K562 (cell line): ENCODE results near the gene CCNY. TPM values are rescaled to one million over a fixed set of nuclear protein-coding genes. Genes with fewer than 3 reads are reported as not detected.
A peak's percentile ranks its signal among the peaks of the same experiment; 100 is the strongest.

Source experiments
- ATAC-seq: fragments of 200-7000 bp; cut with Tn5 transposase; 3 replicates; pipeline ENCODE4 v1.9.1; 2020; ENCODE audit warnings: moderate library complexity
- BruUV-seq: library from RNA; stranded (reverse); fragments of 400-500 nt; replicated peaks from 2 replicates; lab custom pipeline; 2021; lab: Mats Ljungman, UMichigan
- CTCF ChIA-PET: fragments of 300-600 bp; formaldehyde crosslinking; extraction: SDS; loops from one replicate; lab custom pipeline; 2021; ENCODE audit warnings: low intra/inter-chr PET ratio; lab: Yijun Ruan, JAX
- POLR2A ChIA-PET: fragments of 300-600, 350-650 bp; sonication (Branson Sonifier 250); formaldehyde crosslinking; extraction: SDS; loops from one replicate; lab custom pipeline; 2021; ENCODE audit warnings: antibody characterized with exemption, inconsistent platforms; lab: Yijun Ruan, JAX
- DNase-seq, 4 experiments: peaks; one replicate each; pipeline versions ENCODE4 v3.0.0 to v3.0.0-alpha.2; 2011 to 2018; ENCODE audit warnings: low spot score in 3 of 4, mixed read lengths in 3 of 4; ENCODE audit errors: extremely low read depth in 1 of 4
- FAIRE-seq: peaks from 2 replicates; lab custom pipeline; 2011; peaks lifted over from hg19 to GRCh38; lab: Jason Lieb, UNC
- H2AFZ ChIP-seq: 2 replicates; pipeline ENCODE4 v1.6.0; 2011; ENCODE audit warnings: low read depth, low read length, control low read depth, inconsistent platforms
- H3K27ac ChIP-seq: fragments of 200-600 bp; 3 replicates; pipeline ENCODE4 v1.8.0; 2011; ENCODE audit warnings: low read depth, mild to moderate bottlenecking, control low read depth, inconsistent platforms, low read length, moderate library complexity, mixed read lengths; ENCODE audit errors: extremely low read depth
- H3K27me3 ChIP-seq, 2 experiments: fragments of 300-600 bp in 1 of 2; 2 replicates in 1 of 2; 3 replicates in 1 of 2; pipeline versions ENCODE4 v1.6.0 to v1.8.0; 2011; ENCODE audit warnings: inconsistent platforms in 2 of 2, low read length in 2 of 2, mild to moderate bottlenecking in 1 of 2, mixed read lengths in 1 of 2, moderate library complexity in 1 of 2; ENCODE audit not compliant: control insufficient read depth in 2 of 2, insufficient read depth in 2 of 2
- H3K36me3 ChIP-seq: fragments of 300-600 bp; 3 replicates; pipeline ENCODE4 v1.8.0; 2011; ENCODE audit warnings: mild to moderate bottlenecking, low read length, inconsistent platforms; ENCODE audit not compliant: control insufficient read depth, insufficient read depth
- H3K4me1 ChIP-seq, 2 experiments: fragments of 200-600 bp in 1 of 2; replicated peaks in 1 of 2; 2 replicates in 1 of 2; 3 replicates in 1 of 2; pipeline versions ENCODE4 v1.5.1 to v1.8.0; 2011; ENCODE audit warnings: inconsistent platforms in 2 of 2, low read length in 2 of 2, mild to moderate bottlenecking in 1 of 2, mixed read lengths in 1 of 2, moderate library complexity in 1 of 2; ENCODE audit not compliant: control insufficient read depth in 2 of 2, insufficient read depth in 2 of 2
- H3K4me2 ChIP-seq: 2 replicates; pipeline ENCODE4 v1.6.1; 2011; ENCODE audit warnings: low read length, control low read depth, inconsistent platforms, mixed read lengths; ENCODE audit not compliant: insufficient read depth
- H3K4me3 ChIP-seq: fragments of 200-600 bp; sonication (generic), shearing (Covaris generic); 2 replicates; pipeline ENCODE4 v1.5.1; 2016; ENCODE audit warnings: control low read depth, inconsistent platforms
- H3K79me2 ChIP-seq: fragments of 200-600 bp; 3 replicates; pipeline ENCODE4 v1.8.0; 2011; ENCODE audit warnings: low read length, inconsistent platforms; ENCODE audit not compliant: control insufficient read depth, insufficient read depth
- H3K9ac ChIP-seq, 2 experiments: 2 replicates each; pipeline versions ENCODE4 v1.6.0 to v1.6.1; 2011; ENCODE audit warnings: low read depth in 2 of 2, low read length in 2 of 2, control low read depth in 1 of 2, inconsistent platforms in 1 of 2, mild to moderate bottlenecking in 1 of 2, mixed read lengths in 1 of 2; ENCODE audit not compliant: insufficient read depth in 1 of 2
- H3K9me1 ChIP-seq: one replicate; pipeline ENCODE4 v1.6.0; 2011; ENCODE audit warnings: inconsistent platforms, mild to moderate bottlenecking, low read length, moderate library complexity; ENCODE audit not compliant: control insufficient read depth, insufficient read depth
- H3K9me3 ChIP-seq: replicated peaks from 2 replicates; pipeline ENCODE4 v1.5.1; 2011; ENCODE audit warnings: low read depth, low read length, inconsistent platforms; ENCODE audit not compliant: control insufficient read depth, insufficient read depth
- H4K20me1 ChIP-seq: replicated peaks from 2 replicates; pipeline ENCODE4 v1.6.1; 2011; ENCODE audit warnings: low read length, inconsistent platforms, mixed read lengths; ENCODE audit not compliant: control insufficient read depth, insufficient read depth
- ATF2 ChIP-seq: sonication (generic); formaldehyde crosslinking; IDR thresholded peaks from 2 replicates; pipeline ENCODE4 v1.8.1; 2022; ENCODE audit warnings: missing genetic modification reagents
- LCOR ChIP-seq: sonication (generic); formaldehyde crosslinking; IDR thresholded peaks from 2 replicates; pipeline ENCODE4 v1.8.0; 2022; ENCODE audit warnings: mild to moderate bottlenecking, missing genetic modification reagents
- NCOR1 ChIP-seq: fragments of 450-650 bp; IDR thresholded peaks from 2 replicates; pipeline ENCODE4 v1.6.1; 2016; ENCODE audit warnings: mild to moderate bottlenecking, moderate library complexity
- ZNF282 ChIP-seq: sonication (generic); formaldehyde crosslinking; IDR thresholded peaks from 2 replicates; pipeline ENCODE4 v1.8.1; 2023; ENCODE audit warnings: missing genetic modification reagents
- WGBS: fragments of 100-300 bp; shearing (Covaris generic); methylation state at CpG from one replicate; pipeline ENCODE4 v1.1.6; 2016; ENCODE audit warnings: low coverage, mixed read lengths; ENCODE audit not compliant: insufficient coverage; ENCODE audit errors: missing lambda C conversion rate; 5-methylcytosine and 5-hydroxymethylcytosine counted together
- in situ Hi-C: fragments of 300-500 bp; cut with MboI; formaldehyde crosslinking; loops from 4 replicates; pipeline ENCODE4 v1.15.0; 2018; ENCODE audit warnings: inconsistent platforms, mixed read lengths
- intact Hi-C: fragments of 100-400 bp; cut with micrococcal nuclease; formaldehyde crosslinking; loops from 2 replicates; pipeline ENCODE4 v1.14.2; 2022
- polyA plus RNA-seq, 8 experiments: library from polyadenylated mRNA; depleted of rRNA in 4 of 8; stranded (reverse) in 5 of 8; unstranded in 3 of 8; fragments of >200 nt; fragmentation: Nextera tagmentation in 2 of 8; fragmentation: Illumina TruSeq in 1 of 8; extraction: Ambion mirVana in 2 of 8; extraction: Trizol in 1 of 8; gene quantifications; 2 replicates each; pipeline versions ENCODE4 v1.2.1 to v1.2.3, GENCODE V29; 2011 to 2014; ENCODE audit warnings: inconsistent platforms in 1 of 8, missing spikeins in 1 of 8
- total RNA-seq, 7 experiments: library from RNA; depleted of rRNA in 6 of 7; stranded (reverse); fragments of >200 nt in 6 of 7; fragmentation: Illumina TruSeq in 2 of 7; extraction: Trizol in 2 of 7; gene quantifications; 2 replicates each; pipeline versions ENCODE4 v1.2.1 to v1.2.3, GENCODE V29; 2011 to 2021; ENCODE audit warnings: low replicate concordance in 1 of 7

Gene CCNY
- total and polyA plus RNA-seq, 9 of the 15 experiments (the other 6 are each of a cell fraction or from before 2014, with no cell fraction given): 8.4 to 109 (median 38.6) TPM

GRCh38 chr10:35400595-35401268 is 64.4 kb downstream of the CCNY start:
- in situ Hi-C loops: no loop called here
- Histone ChIP-seq H3K9me1 (peaks cover 3% of the 10 kb centered on the region), H3K27me3 (no peaks in the 10 kb centered on the region), H3K9ac (no peak overlapping the region), H3K4me3 (no peak overlapping the region), H3K9me3 (peaks cover 3% of the 10 kb centered on the region), H3K79me2 (peaks cover 97% of the 10 kb centered on the region), H2AFZ (no peak overlapping the region), H4K20me1 (0 out of 2 replicates have a peak, but pooled peaks cover 3% of the 10 kb centered on the region), H3K27ac (0 out of 3 replicates have a peak overlapping the region, but pooled peaks have one; percentile 9), H3K4me1 (peaks cover 20 to 56% of the 10 kb centered on the region in 2 experiments), H3K4me2 (no peak overlapping the region; the same call in 1 of the 2 replicates), H3K36me3 (no peaks in the 10 kb centered on the region; the same call in 2 of the 3 replicates)
- intact Hi-C loops: no loop called here
- no peak for FAIRE-seq
- 69% methylated on average over 8 of the region's 8 CpGs for WGBS
- DNase-seq: no peak
- no peak for ATAC-seq
- CTCF ChIA-PET: no interaction called here
- TF ChIP-seq NCOR1 (no peak), ZNF282 (CRISPR knock-in tag) (no peak), LCOR (no peak), ATF2 (CRISPR knock-in tag) (no peak)
- no TSS peak for BruUV-seq
- POLR2A ChIA-PET: interaction anchor here (1.1 to 1.7 kb wide), 2 partner anchors 9 to 10 kb away, joined by 3 to 4 read pairs; no protein-coding TSS in a partner anchor
